GM21515 (cell line): ENCODE results near the gene OR5AS1.
"Not testable (repeated sequence)": the region's sequence is repeated elsewhere in the genome, so short reads cannot be mapped to it uniquely, and the experiment has no call there.

Experiments used
- ATAC-seq: cut with Tn5 transposase; IDR thresholded peaks from one replicate; pipeline ENCODE4 v1.9.1; 2021; ENCODE audit not compliant: unreplicated experiment

The OR5AS1 gene

DNA sequence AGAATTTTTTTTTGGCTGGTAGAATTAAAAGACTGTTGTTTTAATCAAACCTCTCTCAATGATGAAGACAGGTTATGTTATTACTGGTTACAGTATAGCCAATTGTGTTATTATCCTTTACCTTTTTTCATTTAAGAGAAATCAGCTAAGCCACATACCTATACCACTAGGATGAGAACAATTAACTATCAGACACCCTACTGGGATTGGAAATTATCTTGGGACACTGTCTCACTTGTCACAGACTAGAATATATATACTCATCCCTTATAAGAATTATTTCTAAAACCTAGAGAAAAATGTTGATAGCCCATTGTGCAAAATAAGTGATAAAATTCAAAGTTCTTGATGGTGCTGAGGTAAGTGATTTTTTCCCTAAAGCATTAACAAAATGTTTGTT lies at the start of gene OR5AS1:
TSS of gene OR5AS1 (plus strand) at position 301 of the 400 bp plus-strand sequence. CDS start 2,765 bp downstream, outside the sequence.
- no peak for ATAC-seq

DNA sequence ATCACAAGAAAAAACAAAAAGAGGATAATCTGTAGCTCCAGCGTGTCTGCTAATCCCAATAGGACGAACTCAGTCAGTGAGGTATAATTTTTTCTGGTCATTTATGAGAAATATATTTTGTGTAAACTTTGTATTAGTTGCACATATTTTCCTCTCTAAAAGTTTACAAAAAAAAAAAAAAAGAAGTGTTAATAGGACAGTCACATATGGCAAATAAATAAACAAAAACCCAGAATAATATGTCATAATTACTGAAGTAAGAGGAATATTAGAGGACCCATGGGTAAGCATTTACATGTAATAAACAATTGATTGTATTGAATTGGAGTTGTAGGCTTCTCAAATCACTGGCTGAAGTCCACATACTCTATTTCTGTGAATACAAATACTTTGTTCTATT lies 32.9 kb upstream of the OR5AS1 start, which contains the start of gene OR5F1:
TSS of gene OR5F1 (minus strand) at position 101 of the 400 bp plus-strand sequence. CDS start at position 101, 0 bp downstream.
- ATAC-seq: no peak

DNA sequence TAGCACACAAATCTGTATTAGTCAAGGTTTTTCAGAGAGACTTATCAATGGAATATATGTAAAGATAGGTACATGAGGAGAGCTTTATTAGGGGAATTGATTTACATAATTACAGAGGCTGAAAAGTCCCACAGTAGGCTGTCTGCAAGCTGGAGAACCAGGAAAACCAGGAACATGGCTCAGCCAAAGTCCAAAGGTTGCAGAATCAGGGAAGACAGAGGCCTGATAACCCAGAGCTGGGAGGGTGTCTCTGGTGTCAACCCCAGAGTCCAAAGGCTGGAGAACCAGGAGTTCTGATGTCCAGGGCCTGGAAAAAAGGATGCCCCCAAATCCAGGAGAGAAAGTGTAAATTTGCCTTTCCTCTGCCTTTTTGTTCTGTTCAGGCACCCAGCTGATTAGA lies 16.7 kb upstream of the OR5AS1 start:
- no peak for ATAC-seq

DNA sequence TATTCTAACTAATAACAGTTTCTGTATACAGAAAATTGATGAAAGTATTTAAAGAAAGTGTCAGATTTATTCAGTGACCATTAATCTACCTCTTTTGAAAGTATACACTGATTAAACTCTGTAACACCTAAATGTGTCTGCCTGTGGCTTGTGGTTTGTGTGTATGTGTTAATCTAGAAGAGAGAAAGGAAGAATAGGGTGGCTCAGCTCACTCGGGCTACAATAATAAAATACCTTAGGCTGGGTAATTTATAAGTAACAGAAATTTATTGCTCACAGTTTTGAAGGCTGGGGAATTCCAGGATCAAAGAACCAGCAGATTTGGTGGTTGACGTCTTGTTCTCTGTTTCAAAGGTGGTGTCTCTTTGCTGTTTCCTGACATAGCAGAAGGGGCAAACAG lies 13.6 kb upstream of the OR5AS1 start:
- no peak for ATAC-seq

DNA sequence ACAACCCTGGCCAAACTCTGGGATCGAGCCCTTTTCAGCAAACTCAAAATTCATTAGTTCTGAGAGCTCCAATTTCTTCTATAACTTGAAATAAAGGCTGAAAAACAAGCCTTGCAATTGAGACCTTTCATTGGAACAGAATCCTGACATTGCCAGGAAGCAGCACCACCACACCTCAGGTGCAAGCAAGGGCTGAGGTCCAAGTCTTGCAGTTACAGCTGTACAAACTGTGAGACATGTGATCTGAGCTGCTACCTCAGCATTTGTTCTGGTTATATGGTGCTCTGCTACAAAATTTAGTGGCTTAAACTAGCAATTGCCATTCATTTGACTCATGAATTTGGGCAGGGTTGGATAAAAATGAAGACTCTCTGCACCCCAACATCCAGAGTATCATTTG lies 18.1 kb downstream of the OR5AS1 start:
- ATAC-seq: no peak

DNA sequence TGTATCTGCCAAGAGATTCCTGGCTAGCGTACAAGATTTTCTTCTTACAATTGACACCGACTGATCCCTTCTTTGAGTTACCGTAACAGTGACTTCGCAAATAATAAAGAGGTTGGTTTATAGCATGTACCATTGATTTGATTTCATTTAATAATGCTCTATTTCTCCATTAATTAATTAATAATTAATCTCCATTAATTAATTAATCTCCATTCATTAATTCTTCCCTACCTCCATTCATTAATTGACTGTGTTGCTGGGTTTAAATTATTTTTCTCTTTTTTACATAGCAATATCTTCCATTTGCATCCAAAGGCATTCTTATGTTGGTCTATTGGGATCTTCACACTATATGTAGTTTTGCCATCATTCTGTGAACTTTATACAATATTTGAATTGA lies 21.0 kb downstream of the OR5AS1 start:
- ATAC-seq: no peak

DNA sequence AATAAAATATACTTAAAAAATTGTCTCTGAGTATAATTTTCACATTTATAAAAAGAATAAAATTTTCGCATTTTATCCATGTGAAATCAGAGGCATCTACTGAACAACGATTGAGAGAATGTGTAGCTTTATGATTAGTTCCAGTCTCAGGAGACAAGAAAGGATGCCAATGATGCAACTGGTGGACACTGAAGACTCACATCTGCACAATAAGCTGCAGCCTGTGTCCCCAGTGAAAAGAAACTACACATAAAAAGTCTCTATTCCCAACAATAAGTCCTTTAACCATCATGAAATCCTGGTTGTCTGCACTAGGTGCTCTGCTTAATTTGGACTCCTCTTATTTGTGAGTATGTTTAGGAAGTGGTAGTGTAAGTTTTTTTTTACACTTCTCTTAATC lies 22.0 kb downstream of the OR5AS1 start:
- no peak for ATAC-seq

DNA sequence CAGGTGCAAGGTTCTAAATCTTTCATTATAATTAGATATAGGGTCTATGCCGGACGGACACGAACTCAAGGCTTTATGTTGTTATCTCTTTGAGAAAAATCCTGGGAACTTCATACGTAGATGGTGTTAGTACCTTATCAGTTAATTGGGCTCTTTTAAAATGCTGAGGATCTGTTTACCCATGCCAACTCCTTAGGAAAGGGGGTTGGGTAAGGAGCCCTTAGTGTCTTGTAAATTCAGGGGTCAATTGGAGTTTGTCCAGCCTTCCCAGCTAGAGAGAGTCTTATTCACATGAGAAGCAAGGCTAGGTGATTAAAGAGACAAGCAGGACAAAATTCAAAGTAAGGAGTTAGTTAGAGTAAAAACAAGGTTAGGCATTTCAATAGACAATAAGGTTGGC lies 28.9 kb downstream of the OR5AS1 start:
- ATAC-seq: not testable (repeated sequence)

DNA sequence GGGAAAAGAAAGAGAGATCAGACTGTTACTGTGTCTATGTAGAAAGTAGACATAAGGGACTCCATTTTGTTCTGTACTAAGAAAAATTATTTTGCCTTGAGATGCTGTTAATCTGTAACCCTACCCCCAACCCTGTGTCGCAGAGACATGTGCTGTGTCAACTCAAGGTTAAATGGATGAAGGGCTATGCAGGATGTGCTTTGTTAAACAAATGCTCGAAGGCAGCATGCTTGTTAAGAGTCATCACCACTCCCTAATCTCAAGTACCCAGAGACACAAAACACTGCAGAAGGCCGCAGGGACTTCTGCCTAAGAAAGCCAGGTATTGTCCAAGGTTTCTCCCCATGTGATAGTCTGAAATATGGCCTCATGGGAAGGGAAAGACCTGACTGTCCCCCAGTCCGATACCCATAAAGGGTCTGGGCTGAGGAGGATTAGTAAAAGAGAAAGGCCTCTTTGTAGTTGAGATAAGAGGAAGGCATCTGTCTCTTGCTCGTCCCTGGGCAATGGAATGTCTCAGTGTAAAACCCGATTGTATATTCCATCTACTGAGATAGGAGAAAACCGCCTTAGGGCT lies 30.3 kb downstream of the OR5AS1 start:
- not testable (repeated sequence) for ATAC-seq

DNA sequence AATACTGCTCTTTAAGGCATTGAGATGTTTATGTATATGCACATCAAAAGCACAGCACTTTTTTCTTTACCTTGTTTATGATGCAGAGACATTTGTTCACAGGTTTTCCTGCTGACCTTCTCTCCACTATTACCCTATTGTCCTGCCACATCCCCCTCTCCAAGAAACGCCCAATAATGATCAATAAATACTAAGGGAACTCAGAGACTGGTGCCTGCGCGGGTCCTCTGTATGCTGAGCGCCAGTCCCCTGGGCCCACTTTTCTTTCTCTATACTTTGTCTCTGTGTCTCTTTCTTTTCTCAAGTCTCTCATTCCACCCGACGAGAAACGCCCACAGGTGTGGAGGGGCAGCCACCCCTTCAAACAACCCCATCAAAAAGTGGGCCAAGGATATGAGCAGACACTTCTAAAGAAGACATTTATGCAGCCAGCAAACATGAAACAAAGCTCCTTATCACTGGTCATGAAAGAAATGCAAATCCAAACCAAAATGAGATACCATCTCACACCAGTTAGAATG lies 30.9 kb downstream of the OR5AS1 start:
- ATAC-seq: not testable (repeated sequence)

DNA sequence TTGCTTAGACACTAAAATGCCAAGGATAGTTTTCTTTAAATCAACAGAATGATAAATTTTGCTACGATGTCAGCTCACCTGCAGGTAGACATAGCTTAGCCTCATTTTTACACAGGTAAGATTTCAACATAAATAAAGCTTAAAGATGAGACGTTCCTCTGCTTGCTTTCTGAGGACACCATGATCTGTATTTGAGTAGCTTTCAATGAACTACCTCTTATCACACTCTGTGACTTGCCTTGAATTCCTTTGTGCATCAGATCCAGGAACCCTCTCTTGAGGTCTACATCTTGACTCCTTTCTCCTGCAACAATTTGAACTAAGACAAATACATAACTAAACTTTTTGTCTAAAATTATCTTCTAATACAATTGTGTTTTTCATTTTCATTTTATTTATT lies 39.5 kb downstream of the OR5AS1 start:
- no peak for ATAC-seq
